A549 (cell line): Measurements from ENCODE around the gene SCNN1B.

Experiments used
- BCL3 ChIP-seq: fragments of >200 bp; sonication (Bioruptor Twin); formaldehyde crosslinking; IDR thresholded peaks from 3 replicates; pipeline ENCODE4 v1.6.1; 2016
- CHD2 ChIP-seq: fragments of 150-350 bp; IDR thresholded peaks from 2 replicates; pipeline ENCODE4 v1.6.1; 2014; ENCODE audit warnings: low read length; ENCODE audit not compliant: partially characterized antibody
- CTCF ChIP-seq: fragments of >200 bp; sonication (Bioruptor Twin); formaldehyde crosslinking; IDR thresholded peaks from 3 replicates; pipeline ENCODE4 v1.5.1; 2016
- HMGXB4 ChIP-seq: fragments of 250-450 bp; sonication (Bioruptor Pico); IDR thresholded peaks from 2 replicates; pipeline ENCODE4 v1.5.0; 2021; ENCODE audit warnings: mild to moderate bottlenecking, moderate library complexity, borderline replicate concordance
- JUN ChIP-seq, 2 experiments: fragments of >200 bp; sonication (Bioruptor Twin); formaldehyde crosslinking; IDR thresholded peaks; 2 replicates in 1 of 2; 3 replicates in 1 of 2; pipeline ENCODE4 v1.6.1; 2016 to 2017
- MAX ChIP-seq: IDR thresholded peaks from 2 replicates; pipeline ENCODE4 v1.6.1; 2012
- NFE2L2 ChIP-seq: fragments of 150-350 bp; conservative IDR thresholded peaks from 2 replicates; pipeline ENCODE4 v1.6.1; 2014; ENCODE audit warnings: low read length
- PBX3 ChIP-seq: IDR thresholded peaks from 2 replicates; pipeline ENCODE4 v1.6.1; 2012
- POLR2A ChIP-seq: IDR thresholded peaks from 2 replicates; pipeline ENCODE4 v1.6.1; 2012; ENCODE audit warnings: mild to moderate bottlenecking, low read length
- POLR2AphosphoS2 ChIP-seq: conservative IDR thresholded peaks from 2 replicates; pipeline ENCODE4 v1.6.1; 2012; ENCODE audit warnings: low read length, improper control_type of control experiment, inconsistent platforms
- SREBF2 ChIP-seq: fragments of 450-650 bp; IDR thresholded peaks from 2 replicates; pipeline ENCODE4 v1.6.1; 2014; ENCODE audit warnings: mild to moderate bottlenecking, moderate library complexity
- TF ChIP-seq, protein P1 (sequence below): fragments of >200 bp; sonication (Bioruptor Twin); formaldehyde crosslinking; IDR thresholded peaks from 2 replicates; pipeline ENCODE4 v1.6.1; 2016

GRCh38 chr16:23269248-23269953 lies 32.7 kb upstream of the SCNN1B start:
- TF ChIP-seq, protein P1, sequence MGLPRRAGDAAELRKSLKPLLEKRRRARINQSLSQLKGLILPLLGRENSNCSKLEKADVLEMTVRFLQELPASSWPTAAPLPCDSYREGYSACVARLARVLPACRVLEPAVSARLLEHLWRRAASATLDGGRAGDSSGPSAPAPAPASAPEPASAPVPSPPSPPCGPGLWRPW = no peak
- TF ChIP-seq POLR2A = no peak
- no peak for TF ChIP-seq SREBF2
- no peak for TF ChIP-seq CTCF
- no peak for TF ChIP-seq CHD2
- no peak for TF ChIP-seq BCL3
- no peak for TF ChIP-seq JUN (IDR thresholded peaks at IDR 0.05)
- no peak for TF ChIP-seq PBX3
- TF ChIP-seq MAX = no peak
- no peak for TF ChIP-seq NFE2L2
- TF ChIP-seq POLR2AphosphoS2 = no peak
- no peak for TF ChIP-seq HMGXB4
